MM.1S (cell line): Measurements from ENCODE around the gene LY86.

ENCODE experiments used
- DNase-seq: peaks from one replicate; pipeline ENCODE4 v3.0.0-alpha.2; 2015
- H2AFZ ChIP-seq: fragments of 300-600 bp; sonication (generic); 2 replicates; pipeline ENCODE4 v1.6.0; 2016; ENCODE audit warnings: antibody characterized with exemption, low read length
- H3F3A ChIP-seq: fragments of 300-600 bp; sonication (generic); 2 replicates; pipeline ENCODE4 v1.6.1; 2016; ENCODE audit warnings: mild to moderate bottlenecking, antibody characterized with exemption, low read length, moderate library complexity, mixed read lengths; ENCODE audit not compliant: insufficient read depth
- H3K27ac ChIP-seq: fragments of 300-600 bp; sonication (generic); 2 replicates; pipeline ENCODE4 v1.5.1; 2016; ENCODE audit warnings: mild to moderate bottlenecking, low read length
- H3K27me3 ChIP-seq: fragments of 300-600 bp; sonication (generic); replicated peaks from 2 replicates; pipeline ENCODE4 v1.6.0; 2016; ENCODE audit warnings: low read length; ENCODE audit not compliant: insufficient read depth
- H3K36me3 ChIP-seq: fragments of 300-600 bp; sonication (generic); replicated peaks from 2 replicates; pipeline ENCODE4 v1.6.1; 2016; ENCODE audit warnings: mild to moderate bottlenecking, low read length, mixed read lengths; ENCODE audit not compliant: insufficient read depth
- H3K4me1 ChIP-seq: fragments of 300-600 bp; sonication (generic); 2 replicates; pipeline ENCODE4 v1.6.1; 2016; ENCODE audit warnings: low read length, mixed read lengths
- H3K4me2 ChIP-seq: fragments of 300-600 bp; sonication (generic); 2 replicates; pipeline ENCODE4 v1.6.0; 2016; ENCODE audit warnings: low read depth, low read length
- H3K4me3 ChIP-seq: fragments of 300-600 bp; sonication (generic); 2 replicates; pipeline ENCODE4 v1.5.1; 2016; ENCODE audit warnings: low read length, mixed read lengths
- H3K79me2 ChIP-seq: fragments of 300-600 bp; sonication (generic); 2 replicates; pipeline ENCODE4 v1.6.1; 2016; ENCODE audit warnings: mixed run types, low read length, mixed read lengths
- H3K9ac ChIP-seq: fragments of 300-600 bp; sonication (generic); 2 replicates; pipeline ENCODE4 v1.6.1; 2016; ENCODE audit warnings: low read length, mixed read lengths
- H3K9me2 ChIP-seq: fragments of 300-600 bp; sonication (generic); replicated peaks from 2 replicates; pipeline ENCODE4 v1.6.1; 2016; ENCODE audit warnings: mild to moderate bottlenecking, low read length, mixed read lengths; ENCODE audit not compliant: insufficient read depth
- H3K9me3 ChIP-seq: fragments of 300-600 bp; sonication (generic); replicated peaks from 2 replicates; pipeline ENCODE4 v1.6.1; 2016; ENCODE audit warnings: mild to moderate bottlenecking, low read length, mixed read lengths; ENCODE audit not compliant: insufficient read depth
- H4K20me1 ChIP-seq: fragments of 300-600 bp; sonication (generic); 2 replicates; pipeline ENCODE4 v1.6.1; 2016; ENCODE audit warnings: mild to moderate bottlenecking, low read length, moderate library complexity, mixed read lengths; ENCODE audit not compliant: insufficient read depth
- EZH2 ChIP-seq: fragments of 300-600 bp; sonication (generic); optimal IDR thresholded peaks from 2 replicates; pipeline ENCODE3; 2017; ENCODE audit warnings: low read depth, mild to moderate bottlenecking, antibody characterized with exemption, low read length, mixed read lengths
- EZH2phosphoT487 ChIP-seq: fragments of 300-600 bp; sonication (generic); IDR thresholded peaks from 2 replicates; pipeline ENCODE4 v1.6.1; 2018; ENCODE audit warnings: antibody characterized with exemption, low read length
- TF ChIP-seq, protein P1 (sequence below): fragments of 300-600 bp; sonication (generic); IDR thresholded peaks from 2 replicates; pipeline ENCODE4 v1.5.1; 2016; ENCODE audit warnings: antibody characterized with exemption, low read length, mixed read lengths

The LY86 gene

DNA sequence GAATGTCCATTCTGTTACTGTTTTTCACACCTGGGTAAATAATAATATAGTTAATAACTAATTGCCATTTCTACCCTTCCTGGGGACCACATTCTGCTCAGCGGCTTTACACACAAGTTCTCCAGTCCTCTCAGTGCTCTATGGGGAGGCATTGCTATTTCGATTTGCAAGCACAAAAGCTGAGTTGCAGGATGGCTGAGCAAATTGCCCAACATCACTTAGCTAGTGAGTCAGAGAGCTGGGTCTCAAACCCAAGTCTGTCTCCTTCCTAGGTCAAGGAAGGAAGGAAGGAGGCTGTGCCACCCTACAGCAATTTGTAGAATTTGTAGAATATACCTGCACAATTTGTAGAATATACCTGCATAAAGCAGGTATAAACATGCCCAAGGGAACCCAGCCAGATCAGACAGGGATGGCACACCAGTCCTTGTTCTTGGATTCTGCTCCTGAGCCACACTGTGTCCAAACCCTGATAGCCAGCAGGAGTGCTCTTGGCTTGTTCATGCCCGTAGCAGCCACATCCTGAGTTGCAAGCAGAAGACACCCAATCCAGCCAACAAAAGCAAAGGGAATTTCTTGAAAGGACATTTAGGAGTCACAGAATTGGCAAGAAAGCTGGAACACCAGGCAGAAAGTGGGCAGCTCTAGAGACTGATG is 56.9 kb downstream of the LY86 start:
- no peak overlapping the region for H3K27ac ChIP-seq
- no peaks in the 10 kb centered on the region for H3K4me1 ChIP-seq
- no peak overlapping the region for H2AFZ ChIP-seq
- no peak for DNase-seq
- no peaks in the 10 kb centered on the region for H3K79me2 ChIP-seq
- no peaks in the 10 kb centered on the region for H3K9me3 ChIP-seq
- no peaks in the 10 kb centered on the region for H4K20me1 ChIP-seq
- no peak for TF ChIP-seq EZH2phosphoT487
- TF ChIP-seq EZH2: no peak
- H3K4me3 ChIP-seq: no peak overlapping the region
- H3K36me3 ChIP-seq: no peaks in the 10 kb centered on the region
- H3K9ac ChIP-seq: no peak overlapping the region
- H3F3A ChIP-seq: no peaks in the 10 kb centered on the region
- no peaks in the 10 kb centered on the region for H3K27me3 ChIP-seq
- no peak overlapping the region for H3K4me2 ChIP-seq
- H3K9me2 ChIP-seq: no peaks in the 10 kb centered on the region

DNA sequence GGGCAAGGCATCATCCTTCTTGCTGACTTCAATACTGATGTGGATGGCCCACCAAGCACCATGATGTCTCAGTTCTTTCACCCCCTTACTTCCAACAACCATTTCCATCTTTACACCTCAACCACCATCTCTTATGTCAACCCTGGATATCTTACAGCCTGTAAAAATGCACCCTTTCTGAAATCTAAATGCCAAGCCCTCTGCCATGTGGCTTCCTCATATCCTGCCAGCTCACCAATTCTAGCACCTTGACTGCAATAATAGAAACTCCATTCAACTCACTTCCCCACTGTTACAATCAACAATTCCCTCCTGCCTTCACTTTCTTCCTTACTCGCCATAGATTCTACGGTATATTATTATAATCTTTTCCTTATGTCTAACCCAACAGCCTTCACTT is 57.9 kb downstream of the LY86 start:
- no peaks in the 10 kb centered on the region for H3K36me3 ChIP-seq
- peaks cover 8% of the 10 kb centered on the region; the same call in 1 of the 2 replicates for H3K4me1 ChIP-seq
- H3K4me2 ChIP-seq: no peak overlapping the region
- no peaks in the 10 kb centered on the region for H3K9me3 ChIP-seq
- no peaks in the 10 kb centered on the region for H3K9me2 ChIP-seq
- H3K27ac ChIP-seq: no peak overlapping the region
- no peaks in the 10 kb centered on the region for H3F3A ChIP-seq
- no peak for DNase-seq
- H3K9ac ChIP-seq: no peak overlapping the region
- no peak overlapping the region for H2AFZ ChIP-seq
- H3K79me2 ChIP-seq: no peaks in the 10 kb centered on the region
- H3K4me3 ChIP-seq: no peak overlapping the region
- TF ChIP-seq, protein P1, sequence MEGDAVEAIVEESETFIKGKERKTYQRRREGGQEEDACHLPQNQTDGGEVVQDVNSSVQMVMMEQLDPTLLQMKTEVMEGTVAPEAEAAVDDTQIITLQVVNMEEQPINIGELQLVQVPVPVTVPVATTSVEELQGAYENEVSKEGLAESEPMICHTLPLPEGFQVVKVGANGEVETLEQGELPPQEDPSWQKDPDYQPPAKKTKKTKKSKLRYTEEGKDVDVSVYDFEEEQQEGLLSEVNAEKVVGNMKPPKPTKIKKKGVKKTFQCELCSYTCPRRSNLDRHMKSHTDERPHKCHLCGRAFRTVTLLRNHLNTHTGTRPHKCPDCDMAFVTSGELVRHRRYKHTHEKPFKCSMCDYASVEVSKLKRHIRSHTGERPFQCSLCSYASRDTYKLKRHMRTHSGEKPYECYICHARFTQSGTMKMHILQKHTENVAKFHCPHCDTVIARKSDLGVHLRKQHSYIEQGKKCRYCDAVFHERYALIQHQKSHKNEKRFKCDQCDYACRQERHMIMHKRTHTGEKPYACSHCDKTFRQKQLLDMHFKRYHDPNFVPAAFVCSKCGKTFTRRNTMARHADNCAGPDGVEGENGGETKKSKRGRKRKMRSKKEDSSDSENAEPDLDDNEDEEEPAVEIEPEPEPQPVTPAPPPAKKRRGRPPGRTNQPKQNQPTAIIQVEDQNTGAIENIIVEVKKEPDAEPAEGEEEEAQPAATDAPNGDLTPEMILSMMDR: no peak
- TF ChIP-seq EZH2: no peak
- no peak for TF ChIP-seq EZH2phosphoT487
- no peaks in the 10 kb centered on the region for H3K27me3 ChIP-seq
- no peaks in the 10 kb centered on the region for H4K20me1 ChIP-seq

DNA sequence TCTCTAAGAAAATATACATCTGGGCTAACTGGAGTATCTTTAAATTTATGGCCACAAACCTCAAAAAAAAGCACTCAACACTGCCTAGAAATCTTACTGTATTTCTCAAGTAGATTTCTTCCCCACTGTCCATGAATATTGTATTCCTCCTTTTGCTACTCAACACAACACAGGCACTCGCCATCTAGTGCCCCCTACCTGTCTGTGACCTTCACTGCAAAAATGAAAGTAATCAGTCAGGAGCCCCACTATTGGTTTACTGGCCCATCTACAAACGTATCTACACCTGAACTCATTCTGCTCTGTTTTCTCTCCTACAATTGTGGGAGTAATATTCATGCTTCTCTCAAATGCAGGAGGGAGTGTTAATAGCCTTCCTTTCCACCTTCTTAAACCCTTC is 58.3 kb downstream of the LY86 start:
- Histone ChIP-seq H3K9me2 (no peaks in the 10 kb centered on the region), H2AFZ (no peak overlapping the region), H3K79me2 (no peaks in the 10 kb centered on the region), H3F3A (no peaks in the 10 kb centered on the region), H4K20me1 (no peaks in the 10 kb centered on the region), H3K4me3 (no peak overlapping the region), H3K4me2 (no peak overlapping the region), H3K27ac (no peak overlapping the region), H3K9ac (no peak overlapping the region), H3K27me3 (no peaks in the 10 kb centered on the region), H3K9me3 (no peaks in the 10 kb centered on the region), H3K36me3 (no peaks in the 10 kb centered on the region), H3K4me1 (peaks cover 9% of the 10 kb centered on the region; the same call in 1 of the 2 replicates)
- DNase-seq: no peak
- TF ChIP-seq EZH2phosphoT487 (no peak), EZH2 (no peak)
- TF ChIP-seq, protein P1: no peak

DNA sequence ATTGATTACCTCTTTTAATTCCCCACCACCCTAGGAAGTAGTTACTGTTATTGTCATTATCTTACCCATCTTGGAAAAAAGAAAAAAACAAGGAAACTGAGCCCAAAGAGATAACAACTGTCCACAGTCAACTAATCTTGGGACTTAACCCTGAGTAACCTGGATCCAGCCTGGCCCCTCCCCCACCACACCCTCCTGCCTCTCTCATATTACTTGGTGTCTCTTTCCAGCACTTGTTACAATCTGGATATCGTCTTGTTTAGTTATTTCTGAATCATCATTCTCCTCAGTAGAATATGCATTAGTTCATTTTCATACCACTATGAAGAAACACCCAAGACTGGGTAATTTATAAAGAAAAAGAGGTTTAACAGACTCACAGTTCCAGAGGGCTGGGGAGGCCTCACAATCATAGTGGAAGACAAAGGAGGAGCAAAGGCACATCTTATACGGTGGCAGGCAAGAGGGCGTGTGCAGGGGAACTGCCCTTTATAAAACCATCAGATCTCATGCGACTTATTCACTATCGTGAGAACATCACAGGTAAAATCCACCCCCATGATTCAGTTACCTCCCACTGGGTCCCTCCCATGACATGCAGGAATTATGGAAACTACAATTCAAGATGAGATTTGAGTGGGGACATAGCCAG is 60.3 kb downstream of the LY86 start:
- Histone ChIP-seq H3K27ac (no peak overlapping the region), H3K4me3 (no peak overlapping the region), H3K79me2 (no peaks in the 10 kb centered on the region), H3K36me3 (no peaks in the 10 kb centered on the region), H3K4me1 (peaks cover 9% of the 10 kb centered on the region; the same call in 1 of the 2 replicates), H3K9ac (no peak overlapping the region), H3K27me3 (no peaks in the 10 kb centered on the region), H3F3A (no peaks in the 10 kb centered on the region), H2AFZ (no peak overlapping the region), H3K9me2 (no peaks in the 10 kb centered on the region), H3K4me2 (no peak overlapping the region), H3K9me3 (no peaks in the 10 kb centered on the region), H4K20me1 (no peaks in the 10 kb centered on the region)
- TF ChIP-seq EZH2phosphoT487: no peak
- TF ChIP-seq EZH2: no peak
- TF ChIP-seq, protein P1: no peak
- no peak for DNase-seq
